Activated T-helper 9 cell treated with anti-CD3 and anti-CD28 coated beads, Interleukin-2, amount 50 U/mL, for 16 hours (primary cell): ENCODE data around the gene ADM2.

Source experiments
- DNase-seq: peaks from one replicate; pipeline ENCODE4 v3.0.0-alpha.2; 2020; ENCODE audit warnings: low read depth

The ADM2 gene

DNA sequence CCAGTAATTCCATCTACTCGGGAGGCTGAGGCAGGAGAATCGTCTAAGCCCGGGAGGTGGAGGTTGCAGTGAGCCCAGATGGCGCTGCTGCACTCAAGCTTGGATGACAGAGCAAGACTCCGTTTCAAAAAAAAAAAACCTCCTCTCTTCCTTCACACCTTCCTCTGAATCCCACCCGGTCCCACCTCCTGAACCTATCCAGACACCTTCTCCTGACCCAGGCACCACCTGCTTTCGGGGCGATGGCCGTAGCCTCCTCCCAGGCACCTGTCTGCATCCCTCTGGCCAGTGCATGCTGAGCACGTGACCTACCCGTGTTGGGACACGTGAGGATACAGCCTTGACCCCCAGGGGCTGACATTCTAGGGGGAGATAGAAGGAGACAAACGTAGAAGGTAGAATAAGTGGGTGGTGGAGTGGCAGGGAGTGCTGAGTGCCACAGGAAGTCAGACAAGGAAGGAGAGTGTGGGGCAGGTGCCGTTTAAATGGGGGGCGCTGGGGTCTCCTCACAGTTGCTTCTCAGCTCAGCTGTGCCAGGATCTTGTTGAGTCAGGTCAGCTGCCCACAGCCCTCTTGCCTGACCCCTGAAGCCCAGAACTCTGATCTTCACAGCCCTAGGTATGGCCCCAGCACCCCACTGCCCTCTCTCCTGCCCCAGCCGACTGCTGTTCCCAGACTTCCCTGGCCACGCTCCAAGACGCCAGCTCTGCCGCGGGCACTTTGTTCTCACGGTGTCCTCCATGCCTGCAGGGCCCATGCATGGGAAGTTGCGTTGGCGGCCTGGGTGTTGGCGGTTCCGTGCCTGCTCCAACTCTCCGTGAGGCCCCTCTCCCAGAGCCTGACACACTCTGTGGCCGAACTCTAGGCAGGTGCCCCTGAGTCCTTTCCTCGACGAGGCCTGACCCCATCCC, 4.1 kb downstream of the ADM2 start:
- no peak for DNase-seq

GRCh38 chr22:50486561-50487289, 5.4 kb downstream of the ADM2 start, which contains the start of gene MIOX:
Gene MIOX, plus strand, starts transcription at chr22:50486859. Its CDS starts 39 bp downstream, at chr22:50486898.
- DNase-seq: no peak

GRCh38 chr22:50487290-50488005, 6.1 kb downstream of the ADM2 start:
- no peak for DNase-seq

- DNase-seq: no peak
Observed at GRCh38 chr22:50488006-50488677, 6.8 kb downstream of the ADM2 start.

- DNase-seq: no peak
Observed at GRCh38 chr22:50488886-50489285, 7.5 kb downstream of the ADM2 start.

DNA sequence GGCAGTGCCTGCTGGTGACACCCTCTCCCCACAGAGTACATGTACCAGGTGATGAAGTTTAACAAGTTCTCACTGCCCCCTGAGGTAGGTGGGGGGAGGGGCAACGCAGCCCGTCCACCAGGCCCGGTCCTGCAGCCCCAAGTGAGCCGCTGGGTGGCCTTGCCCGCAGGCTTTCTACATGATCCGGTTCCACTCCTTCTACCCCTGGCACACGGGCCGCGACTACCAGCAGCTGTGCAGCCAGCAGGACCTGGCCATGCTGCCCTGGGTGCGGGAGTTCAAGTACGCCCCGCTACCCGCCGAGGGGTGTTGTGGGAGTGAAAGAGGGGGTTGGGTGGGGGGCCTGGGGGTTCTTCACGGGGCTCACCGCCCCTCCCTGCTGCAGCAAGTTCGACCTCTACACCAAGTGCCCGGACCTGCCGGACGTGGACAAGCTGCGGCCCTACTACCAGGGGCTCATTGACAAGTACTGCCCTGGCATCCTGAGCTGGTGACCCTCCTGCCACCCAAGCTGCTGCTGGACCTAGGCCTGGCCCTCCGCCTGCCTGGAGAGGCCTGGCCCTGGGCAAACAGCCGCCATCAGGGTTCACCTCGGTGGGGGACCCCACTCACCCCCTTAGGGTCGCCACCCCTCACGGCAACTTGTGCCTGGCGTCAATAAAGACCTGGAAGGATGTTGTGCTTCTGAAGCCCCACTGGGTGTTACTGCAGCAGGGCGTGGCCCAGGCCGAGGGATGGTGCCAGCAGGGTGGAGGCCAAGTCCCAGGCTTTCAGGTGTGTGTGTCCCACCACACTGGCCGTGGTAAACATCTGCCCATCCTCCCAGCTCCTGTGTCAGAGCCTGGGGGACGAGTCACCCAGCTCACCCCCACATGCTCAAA, 8.3 kb downstream of the ADM2 start:
- no peak for DNase-seq

GRCh38 chr22:50490531-50491308, 9.4 kb downstream of the ADM2 start:
- DNase-seq: no peak

- no peak for DNase-seq
Observed at GRCh38 chr22:50497093-50497492, 15.8 kb downstream of the ADM2 start.

DNA sequence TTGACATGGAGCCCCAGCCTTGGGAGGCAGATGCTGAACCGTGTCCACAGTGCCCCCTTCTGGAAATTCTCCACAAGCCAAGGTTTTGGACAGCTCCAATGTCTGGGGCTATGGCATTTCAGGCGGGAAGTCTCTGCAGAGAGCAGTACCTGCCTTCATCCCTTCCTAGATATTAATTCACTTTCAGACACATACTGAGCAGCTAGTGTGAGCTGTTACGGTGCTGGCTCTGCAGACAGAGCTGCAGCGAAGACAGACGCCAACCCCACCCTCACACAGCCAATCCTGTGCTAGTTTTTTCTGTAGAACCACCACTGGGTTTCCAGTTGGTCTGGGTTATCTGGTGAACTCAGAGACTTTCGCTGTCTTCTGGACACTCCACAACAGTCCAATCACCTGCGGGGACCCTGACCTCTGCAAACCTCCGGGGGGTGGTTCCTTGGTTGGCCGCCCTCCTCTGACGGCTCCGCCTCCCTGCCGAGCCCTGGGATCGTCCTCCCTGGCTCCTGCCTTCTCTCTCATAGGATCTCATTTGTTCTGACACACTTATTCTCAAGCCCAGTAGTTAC, 17.1 kb downstream of the ADM2 start:
- peak; percentile 39 for DNase-seq

DNA sequence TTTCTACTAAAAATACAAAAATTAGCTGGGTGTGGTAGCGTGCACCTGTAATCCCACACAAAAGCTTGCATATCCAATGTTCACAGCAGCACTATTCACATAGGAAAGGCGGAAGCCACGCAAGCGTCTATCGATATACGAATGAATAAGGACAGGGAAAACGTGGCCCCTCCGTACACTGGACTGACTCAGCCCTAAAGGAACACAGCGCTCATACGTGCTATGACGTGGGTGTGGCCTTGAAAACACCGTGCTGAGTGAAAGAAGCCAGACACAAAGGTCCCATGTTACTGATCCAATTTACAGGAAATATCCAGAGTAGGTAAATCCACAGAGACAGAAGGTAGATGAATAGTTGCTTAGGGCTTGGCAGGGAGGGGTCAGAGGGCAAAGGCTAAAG, 19.1 kb downstream of the ADM2 start:
- no peak for DNase-seq

DNA sequence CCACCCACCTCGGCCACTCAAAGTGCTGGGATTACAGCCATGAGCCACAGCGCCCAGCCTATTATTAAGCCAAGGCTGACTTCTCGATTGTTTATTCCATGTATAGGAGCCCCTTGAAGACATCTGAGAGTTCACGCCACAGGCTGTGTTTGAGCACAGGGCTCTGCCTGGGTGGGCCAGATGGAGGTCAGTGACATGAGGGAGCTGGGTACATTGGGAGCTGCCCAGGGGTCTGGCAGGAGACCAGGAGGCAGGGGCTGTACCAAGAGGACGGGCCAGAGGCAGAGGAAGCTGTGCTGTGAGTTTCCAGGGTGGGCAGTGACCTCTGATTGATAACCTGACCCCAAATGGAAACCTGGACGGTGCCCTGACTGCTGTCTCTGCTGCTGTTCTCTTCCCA, 20.8 kb downstream of the ADM2 start:
- no peak for DNase-seq

- DNase-seq: no peak
Observed at GRCh38 chr22:50502628-50503474, 21.5 kb downstream of the ADM2 start.

DNA sequence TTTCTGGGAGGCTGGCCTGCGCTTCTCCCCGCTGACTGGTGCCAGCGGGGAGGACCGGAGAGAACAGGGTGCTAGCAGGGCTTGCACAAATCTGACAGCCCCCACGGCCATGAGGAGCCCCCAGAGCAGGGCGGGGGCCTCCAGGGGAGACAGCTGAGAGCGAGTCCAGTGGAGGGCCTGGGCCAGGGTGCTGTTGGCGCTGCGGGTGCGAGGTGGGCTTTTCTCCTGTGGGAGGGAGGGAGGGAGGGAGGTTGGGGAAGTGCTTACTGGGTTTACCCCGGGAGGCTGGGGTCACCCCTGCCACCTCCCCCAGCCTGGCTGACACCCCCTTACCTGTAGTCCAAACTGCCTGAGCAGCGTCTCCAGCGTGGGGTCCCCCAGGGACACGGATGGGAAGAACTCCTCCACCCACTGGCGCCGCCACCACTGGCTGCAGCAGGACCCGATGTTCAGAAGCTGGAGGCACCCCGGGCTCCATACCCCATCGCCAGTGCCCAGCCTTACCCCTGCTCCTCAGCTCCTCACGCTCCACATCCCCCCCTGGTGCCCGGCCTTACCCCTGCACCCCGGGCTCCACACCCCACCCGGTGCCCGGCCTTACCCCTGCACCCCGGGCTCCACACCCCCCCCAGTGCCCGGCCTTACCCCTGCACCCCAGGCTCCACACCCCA, 22.3 kb downstream of the ADM2 start:
- DNase-seq: no peak

GRCh38 chr22:50504369-50505211, 23.2 kb downstream of the ADM2 start:
- no peak for DNase-seq

DNA sequence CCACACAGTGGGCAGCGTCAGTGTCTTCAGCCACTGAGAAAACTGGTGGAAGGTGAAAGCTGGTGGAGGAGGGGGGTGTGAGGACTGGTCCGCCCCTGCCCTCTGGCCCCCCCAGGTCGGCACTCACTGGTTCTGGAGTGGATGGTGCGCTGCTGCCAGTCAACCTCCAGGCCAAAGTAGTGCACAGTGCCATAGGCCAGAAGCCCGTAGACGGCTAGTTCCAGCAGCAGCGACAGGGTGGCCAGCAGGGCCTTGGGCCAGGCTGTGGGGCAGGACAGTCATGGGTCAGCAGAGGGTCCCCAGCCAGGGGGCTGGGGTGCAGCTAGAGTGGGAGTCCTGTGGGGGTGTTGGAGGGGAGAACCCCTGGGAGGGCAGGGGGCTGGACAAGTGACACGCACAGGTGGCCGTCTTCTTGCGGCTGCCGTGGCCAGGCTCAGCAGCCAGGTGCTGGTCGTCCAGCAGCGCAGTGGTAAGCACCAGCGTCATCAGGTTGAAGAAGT, 24.0 kb downstream of the ADM2 start:
- DNase-seq: no peak

DNA sequence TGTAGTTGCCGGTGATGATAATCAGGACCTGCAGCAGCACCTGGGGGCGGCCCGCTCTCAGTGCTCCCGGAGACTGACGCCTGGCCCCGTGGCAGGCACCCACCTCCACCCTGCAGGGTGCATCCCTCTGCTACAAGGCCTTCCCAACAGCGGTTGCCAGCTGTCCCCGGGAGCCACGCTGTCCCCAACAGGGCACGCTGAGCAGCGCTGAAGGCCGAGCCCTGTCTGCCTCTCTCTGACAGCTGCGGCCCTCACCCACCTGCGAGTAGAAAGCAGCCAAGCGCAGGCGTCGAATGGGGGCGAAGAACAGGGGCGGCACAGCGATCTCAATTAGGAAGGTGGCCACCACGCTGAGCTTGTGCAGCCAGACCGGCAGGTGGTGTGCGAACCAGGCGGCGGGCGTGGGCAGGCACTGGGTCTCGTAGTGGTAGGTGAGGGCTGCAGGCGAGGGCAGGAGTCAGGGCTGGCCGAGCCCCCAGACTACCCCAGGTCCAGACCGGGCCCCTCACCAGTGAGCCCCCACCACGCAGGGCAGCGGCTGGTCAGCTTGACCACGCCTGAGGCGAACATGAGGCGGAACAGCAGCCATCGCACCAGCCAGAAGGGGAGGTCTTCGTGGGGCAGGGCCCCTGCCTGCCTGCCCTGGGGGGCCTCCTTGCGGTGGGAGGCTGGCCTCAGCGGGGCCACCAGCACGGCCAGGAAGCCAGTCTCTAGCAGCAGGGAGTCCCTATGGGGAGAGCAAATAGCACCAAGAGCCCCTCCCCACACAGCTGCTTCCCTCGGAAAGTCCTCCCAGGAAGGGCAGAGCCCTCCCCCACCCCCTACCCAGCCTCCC, 24.6 kb downstream of the ADM2 start:
- no peak for DNase-seq
